Posterior vena cava (tissue), 2 donors: ENCODE data around the gene MAP4K2. TPM values are rescaled to one million over a fixed set of nuclear protein-coding genes. Genes with fewer than 3 reads are reported as not detected.

ENCODE experiments used
- DNase-seq: peaks from one replicate; pipeline ENCODE4 v3.0.0-alpha.2; 2020; ENCODE audit warnings: low spot score
- intact Hi-C, 2 donors: fragments of 100-400 bp; cut with DNase I; formaldehyde crosslinking; loops; one replicate each; pipeline versions ENCODE4 v1.14.1 to v1.14.2; 2022 to 2023
- total RNA-seq, 2 donors: library from RNA; stranded (reverse); fragmentation: NEBNext Ultra II Directional; extraction: Animal tissue kit (Norgen Biotek cat#: 25700); gene quantifications; one replicate each; pipeline ENCODE4 v1.2.1, GENCODE V29; 2021
- donor health status: DM: yes; HTN: yes; CAD: no.
- donor health status: DM: yes; HTN: yes; CAD: no.

The MAP4K2 gene
- total RNA-seq, 2 donors from 2014 or later = 13.2 to 14.7 TPM

GRCh38 chr11:64750361-64751054 lies 52.5 kb downstream of the MAP4K2 start:
- intact Hi-C loops = no loop called here
- peak; percentile 73 for DNase-seq

DNA sequence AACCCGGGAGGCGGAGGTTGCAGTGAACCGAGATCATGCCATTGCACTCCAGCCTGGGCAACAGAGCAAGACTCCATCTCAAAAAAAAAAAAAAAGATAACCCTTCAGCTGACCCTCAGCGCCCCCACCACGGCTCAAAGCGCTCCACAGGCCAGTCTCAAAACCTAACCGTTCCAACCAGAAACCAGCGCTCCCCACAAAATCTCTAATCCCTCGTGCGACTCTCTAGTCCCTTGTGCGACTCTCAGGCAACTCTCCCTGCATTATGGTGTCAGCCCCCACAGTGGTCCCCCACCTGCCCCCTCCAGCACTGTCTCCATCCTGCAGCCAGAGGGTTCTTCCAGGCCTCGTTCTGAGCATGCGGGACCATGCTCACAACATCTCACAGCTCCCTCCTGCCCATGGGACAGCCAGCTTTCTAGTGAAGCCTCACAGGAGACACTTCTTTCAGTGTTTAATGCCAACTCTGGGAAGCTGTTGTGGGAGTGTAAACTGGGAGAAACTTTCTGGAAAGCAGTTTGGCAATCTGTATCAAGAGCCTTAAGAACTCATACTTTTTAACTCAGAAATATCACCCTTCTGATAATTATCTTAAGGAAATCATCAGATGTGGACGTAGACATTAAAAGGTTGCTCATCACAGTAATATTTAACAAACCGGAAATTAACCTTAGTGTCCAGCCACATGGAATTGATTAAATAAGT lies 54.9 kb downstream of the MAP4K2 start:
- DNase-seq = no peak
- intact Hi-C loops = no loop called here

DNA sequence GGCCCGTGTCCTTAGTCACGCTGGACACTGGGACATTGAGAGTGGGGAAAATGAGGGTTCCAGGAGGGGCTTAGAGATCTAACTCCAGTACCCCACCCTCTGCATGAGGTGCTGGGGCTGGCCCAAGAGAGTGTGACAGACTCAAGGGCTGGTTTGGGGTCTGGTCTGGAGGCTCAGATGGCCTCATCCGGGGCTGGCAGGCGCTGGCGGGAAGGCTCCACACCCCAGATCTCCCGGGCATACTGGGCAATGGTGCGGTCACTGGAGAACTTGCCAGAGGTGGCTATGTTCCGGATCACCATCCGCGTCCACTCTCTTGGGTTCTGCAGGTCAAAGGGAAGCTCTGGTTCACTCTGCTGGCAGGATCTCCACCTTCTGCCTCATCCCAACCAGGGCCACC lies 56.5 kb downstream of the MAP4K2 start:
- intact Hi-C loops = no loop called here
- DNase-seq = no peak

DNA sequence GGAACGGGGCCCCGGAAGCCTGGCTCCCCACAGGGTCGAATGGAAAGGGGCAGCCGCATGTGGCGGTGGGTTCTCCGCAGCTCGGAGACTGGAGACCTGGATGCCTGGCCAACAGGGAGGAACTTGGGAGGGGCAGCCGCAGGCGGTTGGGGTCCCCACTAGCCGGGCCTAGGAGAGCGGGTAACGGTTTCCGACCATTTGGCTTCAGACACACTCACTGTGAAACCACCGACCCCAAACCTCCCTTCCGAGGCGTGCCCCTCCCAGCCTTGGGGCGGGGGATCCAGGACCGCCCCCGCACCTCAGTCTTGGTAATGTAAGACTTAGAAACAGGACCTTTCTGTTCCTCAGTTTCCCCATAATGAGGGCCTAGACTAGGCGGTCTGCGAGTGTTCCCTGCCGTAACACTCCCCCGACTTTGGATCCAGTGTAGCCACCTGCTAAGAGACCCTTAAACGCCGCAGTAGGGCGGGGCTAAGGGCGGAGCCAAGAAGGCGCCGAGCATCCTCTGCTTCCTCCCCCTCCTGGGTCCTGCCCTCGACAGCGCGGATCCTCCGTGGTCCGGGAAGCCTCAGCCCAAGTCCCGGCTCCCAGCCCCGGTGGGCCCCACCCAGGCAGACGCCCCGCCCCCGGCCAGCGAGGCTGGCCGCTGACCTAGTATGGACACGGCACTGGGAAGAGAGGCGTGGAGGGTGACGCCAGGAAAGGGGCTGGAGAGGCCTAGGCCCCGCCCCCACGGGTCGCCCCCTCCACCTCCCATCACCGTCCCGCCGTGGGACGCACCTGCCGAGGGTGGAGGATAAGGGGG lies 57.3 kb downstream of the MAP4K2 start:
- peak; percentile 97 for DNase-seq
- intact Hi-C loops = no loop called here

- intact Hi-C loops = no loop called here
- DNase-seq = peak; percentile 95
These were observed 57.9 kb downstream of the MAP4K2 start for GRCh38 chr11:64745189-64745520.

- intact Hi-C loops = no loop called here
- no peak for DNase-seq
These were observed 58.3 kb downstream of the MAP4K2 start for GRCh38 chr11:64744544-64745188.

- DNase-seq = peak; percentile 96
- intact Hi-C loops = no loop called here
These were observed 59.1 kb downstream of the MAP4K2 start, which contains the start of gene RASGRP2 for GRCh38 chr11:64743591-64744543. Gene RASGRP2, minus strand, starts transcription at chr11:64744142. Its CDS starts 1,276 bp downstream, at chr11:64742866.

GRCh38 chr11:64742889-64743590 lies 60.0 kb downstream of the MAP4K2 start:
- DNase-seq = peak; percentile 94
- intact Hi-C loops = no loop called here

GRCh38 chr11:64742087-64742888 lies 60.7 kb downstream of the MAP4K2 start:
- DNase-seq = peak; percentile 87
- intact Hi-C loops = no loop called here

DNA sequence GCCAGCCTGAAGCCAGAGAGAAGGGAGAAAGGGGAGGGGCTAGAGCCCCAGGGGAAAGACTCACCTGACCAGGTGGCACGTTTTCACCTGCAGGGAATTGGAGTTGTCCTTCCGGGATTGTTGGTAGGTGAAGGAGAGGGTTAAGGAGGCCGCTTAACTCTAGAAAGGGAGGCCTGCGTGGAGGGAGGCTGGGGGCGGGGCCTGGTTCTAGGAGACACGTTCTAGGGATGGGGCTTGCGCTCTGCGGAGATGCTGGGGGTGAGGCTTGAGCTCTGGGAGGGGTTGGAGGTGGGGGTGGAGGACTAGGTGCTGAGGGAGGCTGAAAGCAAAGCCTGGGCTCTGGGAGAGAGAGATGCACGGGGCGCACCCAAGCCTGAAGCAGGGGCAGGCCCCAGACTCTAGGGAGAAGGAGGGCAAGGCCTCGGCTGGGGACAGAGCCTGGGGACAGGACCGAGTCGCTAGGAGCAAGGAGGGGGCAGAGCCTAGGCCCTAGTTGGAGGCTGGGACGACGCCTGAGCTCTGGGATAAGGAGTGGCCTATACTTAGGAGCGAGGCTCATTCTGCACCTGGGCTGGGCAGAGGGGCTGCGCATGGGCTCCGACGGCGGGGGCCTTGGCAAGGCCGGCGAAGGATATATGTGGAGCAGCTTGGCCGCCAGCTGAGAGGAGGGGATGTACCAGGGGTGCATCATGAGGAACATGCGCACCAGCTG lies 61.5 kb downstream of the MAP4K2 start:
- intact Hi-C loops = no loop called here

DNA sequence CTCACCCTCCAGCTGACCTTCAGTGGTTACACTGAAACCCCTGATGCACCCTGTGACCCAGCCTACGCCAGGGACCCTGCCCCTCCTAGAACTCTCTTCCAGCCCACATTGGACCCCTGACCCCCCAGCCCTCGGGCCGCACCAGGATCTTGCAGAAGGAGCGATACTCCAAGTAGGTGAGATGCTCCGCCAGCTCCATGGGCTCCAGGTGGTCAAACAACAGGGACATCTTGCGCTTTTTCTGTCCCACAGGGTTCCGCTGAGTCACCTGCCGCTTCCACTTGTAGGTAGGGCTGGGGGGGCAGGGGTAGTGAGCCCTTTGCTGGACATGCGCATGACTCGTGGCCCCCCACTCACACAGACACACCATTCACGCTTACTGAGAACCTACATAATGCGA lies 63.1 kb downstream of the MAP4K2 start:
- DNase-seq = no peak
- intact Hi-C loops = no loop called here

More for the DNA sequence above, 61.5 kb downstream of the MAP4K2 start:
- no peak for DNase-seq

- intact Hi-C loops = no loop called here
- no peak for DNase-seq
These were observed 66.4 kb downstream of the MAP4K2 start for GRCh38 chr11:64736654-64737053.

DNA sequence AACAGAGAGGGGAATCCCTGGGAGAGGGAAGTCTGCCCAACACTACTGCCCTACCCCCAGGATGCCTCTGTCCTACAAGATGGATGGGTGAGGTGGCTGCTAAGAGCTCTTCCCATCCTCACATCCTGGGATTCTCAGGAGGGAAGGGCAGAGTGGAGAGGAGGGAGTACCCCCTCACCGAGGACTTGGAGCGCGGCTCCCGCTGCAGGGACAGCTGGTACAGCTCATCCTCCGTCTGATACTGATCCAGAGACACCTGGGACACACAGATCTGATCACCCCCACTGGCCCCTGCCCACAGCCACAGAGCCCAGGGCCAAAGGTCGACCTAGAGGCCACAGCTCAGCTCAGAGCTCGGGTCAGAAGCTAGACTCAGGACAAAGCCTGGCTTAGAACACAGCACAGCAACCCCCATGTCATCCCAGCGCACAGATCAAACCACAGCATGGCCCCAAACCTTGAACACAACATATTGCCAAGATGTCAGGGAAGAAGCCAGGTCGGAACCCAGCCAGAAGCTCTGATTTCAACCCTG lies 67.2 kb downstream of the MAP4K2 start:
- intact Hi-C loops = no loop called here
- DNase-seq = no peak
